ENCODE measurements around the gene NDUFS7.

- TF ChIP-seq CTCF (IDR thresholded peaks at IDR 0.05) (no peak), POLR2A (IDR thresholded peaks at IDR 0.05) (no peak)
Observed at GRCh38 chr19:1434577-1435060, 50.9 kb downstream of the NDUFS7 start.
